ENCODE results near the gene SPEN. TPM values are rescaled to one million over a fixed set of nuclear protein-coding genes. Genes with fewer than 3 reads are reported as not detected.

The SPEN gene
- polyA plus RNA-seq, 1 donor (not counting 4 experiments of a cell fraction or from before 2014, with no cell fraction given): 8.9 TPM

DNA sequence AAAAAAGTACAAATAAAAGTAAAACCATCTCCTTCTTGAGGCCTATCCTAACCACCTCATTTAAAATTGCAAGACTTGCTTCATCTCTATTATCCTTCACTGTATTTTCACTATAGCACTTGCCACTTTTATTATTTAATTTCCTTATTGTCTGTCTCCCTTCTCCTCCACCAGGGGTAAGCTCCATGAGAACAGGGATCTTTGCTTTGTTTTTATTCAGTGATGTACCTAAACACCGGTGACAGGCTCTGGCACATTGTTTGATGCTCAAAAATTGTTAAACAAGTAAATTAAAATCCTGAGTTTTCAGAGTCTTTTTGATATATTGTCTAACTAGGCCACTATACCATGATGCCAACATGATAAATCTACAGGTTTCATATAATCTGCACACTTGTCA is 17.2 kb upstream of the SPEN start:
- Histone ChIP-seq H3K27me3 (ENCODE audit: control insufficient read depth, extremely low read depth, insufficient read depth, low read length) (no peaks in the 10 kb centered on the region), H3K9me3 (ENCODE audit: control insufficient read depth, low read depth, low read length) (no peaks in the 10 kb centered on the region), H3K4me3 (ENCODE audit: control insufficient read depth in 2 of 3, extremely low read depth in 1 of 3, insufficient read depth in 2 of 3, low read depth in 1 of 3, low read length in 3 of 3) (no peak overlapping the region), H3K4me2 (ENCODE audit: control insufficient read depth, extremely low read depth, insufficient read depth, low read depth, low read length) (peak overlapping the region; percentile 73), H2AFZ (ENCODE audit: control insufficient read depth, low read length) (no peak overlapping the region), H4K20me1 (ENCODE audit: control insufficient read depth, extremely low read depth, insufficient read depth, low read length) (no peaks in the 10 kb centered on the region), H3K9ac (ENCODE audit: control insufficient read depth, extremely low read depth, insufficient read depth, low read length) (peak overlapping the region; percentile 28), H3K79me2 (ENCODE audit: control insufficient read depth, insufficient read depth, low read length) (no peaks in the 10 kb centered on the region), H3K27ac (ENCODE audit: control insufficient read depth, insufficient read depth, low read length) (peak overlapping the region; percentile 97), H3K36me3 (ENCODE audit: control insufficient read depth in 2 of 2, extremely low read depth in 1 of 2, insufficient read depth in 2 of 2, low read length in 2 of 2) (no peaks in the 10 kb centered on the region), H3K9me1 (ENCODE audit: control insufficient read depth, extremely low read depth, insufficient read depth, low read length) (no peaks in the 10 kb centered on the region), H3K4me1 (ENCODE audit: control insufficient read depth, extremely low read depth, insufficient read depth, low read length) (peaks cover 37% of the 10 kb centered on the region)
- no peak for FAIRE-seq
- dilution Hi-C loops (cut with MboI; ENCODE audit: extremely low pct_ligation_motif_present, low sequenced_read_pairs): no loop called here
- DNase-seq (ENCODE audit: low read depth, low spot score): no peak
- TF ChIP-seq, protein P1, sequence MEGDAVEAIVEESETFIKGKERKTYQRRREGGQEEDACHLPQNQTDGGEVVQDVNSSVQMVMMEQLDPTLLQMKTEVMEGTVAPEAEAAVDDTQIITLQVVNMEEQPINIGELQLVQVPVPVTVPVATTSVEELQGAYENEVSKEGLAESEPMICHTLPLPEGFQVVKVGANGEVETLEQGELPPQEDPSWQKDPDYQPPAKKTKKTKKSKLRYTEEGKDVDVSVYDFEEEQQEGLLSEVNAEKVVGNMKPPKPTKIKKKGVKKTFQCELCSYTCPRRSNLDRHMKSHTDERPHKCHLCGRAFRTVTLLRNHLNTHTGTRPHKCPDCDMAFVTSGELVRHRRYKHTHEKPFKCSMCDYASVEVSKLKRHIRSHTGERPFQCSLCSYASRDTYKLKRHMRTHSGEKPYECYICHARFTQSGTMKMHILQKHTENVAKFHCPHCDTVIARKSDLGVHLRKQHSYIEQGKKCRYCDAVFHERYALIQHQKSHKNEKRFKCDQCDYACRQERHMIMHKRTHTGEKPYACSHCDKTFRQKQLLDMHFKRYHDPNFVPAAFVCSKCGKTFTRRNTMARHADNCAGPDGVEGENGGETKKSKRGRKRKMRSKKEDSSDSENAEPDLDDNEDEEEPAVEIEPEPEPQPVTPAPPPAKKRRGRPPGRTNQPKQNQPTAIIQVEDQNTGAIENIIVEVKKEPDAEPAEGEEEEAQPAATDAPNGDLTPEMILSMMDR (optimal IDR thresholded peaks at IDR 0.05 in 1 of 3, IDR thresholded peaks at IDR 0.05 in 1 of 3, conservative IDR thresholded peaks at IDR 0.05 in 1 of 3; ENCODE audit: extremely low read depth in 1 of 3, insufficient read depth in 2 of 3, low read length in 3 of 3): no peak
- no peak for TF ChIP-seq EZH2 (IDR thresholded peaks at IDR 0.05; ENCODE audit: low read length)

DNA sequence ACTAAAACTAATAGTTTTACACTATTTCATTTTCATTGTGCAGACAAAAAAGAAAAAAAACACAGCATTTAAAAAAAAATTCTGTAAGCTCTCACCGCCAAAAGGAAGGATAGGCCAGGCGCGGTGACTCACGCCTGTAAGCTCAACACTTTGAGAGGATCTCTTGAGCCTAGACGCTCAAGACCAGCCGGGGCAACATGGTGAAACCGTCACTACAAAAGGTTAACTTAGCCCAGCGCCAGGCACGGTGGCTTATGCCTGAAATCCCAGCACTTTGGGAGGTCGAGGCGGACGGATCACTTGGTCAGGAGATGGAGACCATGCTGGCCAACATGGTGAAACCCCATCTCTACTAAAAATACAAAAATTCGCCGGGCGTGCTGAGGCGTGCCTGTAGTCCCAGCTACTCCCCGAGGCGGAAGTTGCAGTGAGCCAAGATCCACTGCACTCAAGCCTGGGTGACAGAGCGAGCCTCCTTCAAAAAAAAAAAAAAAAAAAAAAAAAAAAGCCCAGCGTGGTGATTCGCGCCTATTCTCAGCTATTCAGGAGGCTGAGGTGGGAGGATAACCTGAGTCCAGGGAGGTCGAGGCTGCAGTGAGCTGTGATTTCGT is 14.3 kb upstream of the SPEN start:
- Histone ChIP-seq H3K4me3 (ENCODE audit: control insufficient read depth in 2 of 3, extremely low read depth in 1 of 3, insufficient read depth in 2 of 3, low read depth in 1 of 3, low read length in 3 of 3) (peak overlapping the region; percentile 63 to 95 (median 71)), H3K9me3 (ENCODE audit: control insufficient read depth, low read depth, low read length) (no peaks in the 10 kb centered on the region), H3K4me2 (ENCODE audit: control insufficient read depth, extremely low read depth, insufficient read depth, low read depth, low read length) (peak overlapping the region; percentile 90), H3K36me3 (ENCODE audit: control insufficient read depth in 2 of 2, extremely low read depth in 1 of 2, insufficient read depth in 2 of 2, low read length in 2 of 2) (no peaks in the 10 kb centered on the region), H2AFZ (ENCODE audit: control insufficient read depth, low read length) (peak overlapping the region; percentile 72), H3K27me3 (ENCODE audit: control insufficient read depth, extremely low read depth, insufficient read depth, low read length) (no peaks in the 10 kb centered on the region), H3K4me1 (ENCODE audit: control insufficient read depth, extremely low read depth, insufficient read depth, low read length) (peaks cover 37% of the 10 kb centered on the region), H3K79me2 (ENCODE audit: control insufficient read depth, insufficient read depth, low read length) (no peaks in the 10 kb centered on the region), H3K9me1 (ENCODE audit: control insufficient read depth, extremely low read depth, insufficient read depth, low read length) (no peaks in the 10 kb centered on the region), H3K27ac (ENCODE audit: control insufficient read depth, insufficient read depth, low read length) (peak overlapping the region; percentile 97), H4K20me1 (ENCODE audit: control insufficient read depth, extremely low read depth, insufficient read depth, low read length) (no peaks in the 10 kb centered on the region), H3K9ac (ENCODE audit: control insufficient read depth, extremely low read depth, insufficient read depth, low read length) (peak overlapping the region; percentile 98)
- DNase-seq (ENCODE audit: low read depth, low spot score) (no peak), FAIRE-seq (no peak)
- dilution Hi-C loops (cut with MboI; ENCODE audit: extremely low pct_ligation_motif_present, low sequenced_read_pairs): no loop called here
- TF ChIP-seq, protein P1 (optimal IDR thresholded peaks at IDR 0.05 in 1 of 3, IDR thresholded peaks at IDR 0.05 in 1 of 3, conservative IDR thresholded peaks at IDR 0.05 in 1 of 3; ENCODE audit: extremely low read depth in 1 of 3, insufficient read depth in 2 of 3, low read length in 3 of 3): no peak
- TF ChIP-seq EZH2 (IDR thresholded peaks at IDR 0.05; ENCODE audit: low read length): no peak

All from keratinocyte (primary cell).